GM21367 (cell line): Measurements from ENCODE around the gene KIAA0930.

ENCODE experiments used
- ATAC-seq: cut with Tn5 transposase; IDR thresholded peaks from one replicate; pipeline ENCODE4 v1.9.1; 2021; ENCODE audit not compliant: unreplicated experiment

KIAA0930 gene

DNA sequence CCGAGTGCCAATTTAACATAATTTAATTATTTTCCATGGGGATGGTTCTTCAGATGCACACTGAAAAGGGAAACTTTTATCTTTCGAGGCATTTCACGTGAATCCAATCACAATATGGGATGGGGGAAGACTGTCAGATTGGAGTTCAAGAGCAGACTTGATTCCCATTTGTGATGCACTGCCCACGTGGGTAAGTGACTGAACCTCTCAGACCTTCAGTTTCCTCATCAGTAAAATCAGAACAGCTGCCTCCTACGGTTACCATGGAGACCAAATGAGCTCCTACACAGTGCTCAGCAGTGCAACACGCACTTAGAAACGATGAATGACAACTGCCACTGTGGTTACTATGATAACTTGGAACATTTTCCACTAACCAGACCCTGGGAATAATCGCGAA, 21.7 kb downstream of the KIAA0930 start:
- no peak for ATAC-seq

DNA sequence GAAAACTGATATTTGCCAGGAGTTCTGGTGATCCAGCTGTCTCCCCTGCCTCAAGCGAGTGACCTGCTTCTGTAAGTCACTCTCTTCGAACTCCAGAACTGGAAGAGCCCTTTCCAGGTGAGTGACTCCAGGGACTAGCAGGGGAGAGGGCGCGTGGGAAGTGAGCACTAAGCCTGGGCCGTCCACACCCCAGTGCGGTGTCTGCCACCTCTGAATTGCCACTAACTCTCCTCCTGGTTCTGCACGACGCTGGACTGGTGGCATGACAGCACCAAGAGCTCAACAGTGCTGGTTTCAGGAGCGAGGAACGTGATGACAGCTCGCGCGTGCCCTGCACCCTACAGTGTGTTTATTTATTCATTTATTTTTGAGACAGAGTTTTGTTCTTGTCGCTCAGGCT, 22.9 kb downstream of the KIAA0930 start:
- no peak for ATAC-seq

DNA sequence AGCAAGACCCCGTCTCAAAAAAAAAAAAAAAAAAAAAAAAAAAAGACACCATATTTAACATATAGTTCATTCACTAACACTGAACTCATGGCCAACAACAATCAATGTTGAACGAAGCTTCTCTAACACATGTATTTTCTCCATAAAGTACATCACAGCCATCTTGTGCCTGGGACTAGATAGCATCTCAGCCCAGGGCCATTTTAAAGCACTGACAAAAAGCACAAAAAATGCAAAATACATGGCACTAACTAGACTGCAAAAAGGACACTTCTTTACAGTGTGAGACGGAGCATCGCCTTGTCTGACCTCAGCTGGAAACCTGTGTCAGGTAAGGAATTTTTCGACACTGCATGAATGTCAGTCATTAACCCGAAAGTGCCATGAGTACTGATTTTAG, 23.3 kb downstream of the KIAA0930 start:
- no peak for ATAC-seq

DNA sequence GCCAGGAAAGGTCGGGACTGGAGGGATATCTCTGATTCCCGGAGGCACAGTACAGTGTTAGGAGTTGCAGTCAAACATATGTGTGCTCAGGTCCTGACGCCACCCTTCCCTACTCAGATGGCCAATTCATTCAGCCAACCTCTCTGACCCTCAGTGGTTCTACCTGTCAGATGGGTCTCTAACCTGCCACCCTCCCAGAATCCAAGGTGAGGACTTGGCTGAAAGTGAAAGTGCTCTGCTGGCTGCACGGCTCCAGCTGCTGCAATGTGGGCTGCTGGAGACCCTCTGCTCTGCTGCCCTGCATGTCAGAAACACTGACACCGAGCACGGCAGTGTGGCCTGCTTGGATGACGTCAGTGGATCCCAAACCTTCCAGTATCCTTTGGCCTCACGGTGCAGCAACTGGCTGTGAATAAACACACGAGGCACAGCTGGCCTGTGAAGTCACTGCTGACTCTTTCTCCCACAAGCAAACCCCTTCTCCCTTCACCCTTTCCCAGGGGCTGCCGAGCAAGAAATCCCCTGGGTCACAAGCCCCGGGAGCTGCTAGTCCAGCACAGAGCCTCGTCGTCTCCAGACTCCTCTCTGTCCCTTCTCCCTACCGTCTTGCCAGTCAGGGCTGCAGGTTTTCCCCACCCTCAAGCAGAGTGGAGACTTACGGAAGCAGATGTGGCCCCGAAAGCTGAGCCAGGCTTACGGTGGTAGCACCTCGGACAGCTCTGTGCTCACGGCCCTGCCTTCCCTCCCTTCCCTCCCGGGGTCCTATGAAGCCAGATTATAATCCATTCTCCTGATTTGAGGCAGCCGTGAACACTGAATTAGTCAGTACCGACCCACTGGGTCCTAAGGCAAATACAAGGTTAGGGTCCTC, 24.3 kb downstream of the KIAA0930 start:
- no peak for ATAC-seq

DNA sequence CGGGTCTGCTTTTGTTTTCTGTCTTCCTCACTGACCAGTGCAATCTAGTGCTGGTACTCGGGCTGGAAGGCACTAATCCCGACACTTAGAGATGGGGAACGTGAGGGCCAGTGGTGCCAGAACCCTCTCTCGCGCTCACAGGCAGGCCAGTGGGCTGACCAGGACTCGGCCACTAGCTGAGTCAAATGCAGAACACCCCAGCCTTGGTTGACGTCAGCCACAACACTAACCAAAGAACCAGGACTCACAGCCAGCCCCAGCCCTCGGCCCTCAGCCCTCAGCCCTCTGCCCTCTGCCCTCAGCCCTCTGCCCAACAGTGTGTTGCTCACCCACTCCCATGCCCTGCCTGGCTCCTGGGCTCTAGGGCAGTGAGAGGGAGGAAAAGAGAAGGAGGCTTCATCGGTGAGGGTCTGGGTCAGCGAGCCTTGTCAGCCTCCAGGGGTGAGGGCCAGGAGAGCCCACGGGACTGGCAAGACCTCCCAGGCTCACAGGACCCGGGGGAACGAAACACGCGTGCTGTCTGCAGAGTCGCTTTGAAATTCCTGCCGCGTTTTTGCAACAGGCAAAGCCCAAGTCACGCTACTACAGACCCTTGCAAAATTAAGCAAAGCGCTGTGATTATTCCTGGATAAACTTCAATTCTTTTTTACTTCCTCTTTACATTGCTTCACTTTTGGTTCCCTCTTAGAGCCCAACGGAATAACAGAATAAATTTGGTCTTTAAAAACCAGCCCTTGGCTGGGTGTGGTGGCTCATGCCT, 27.5 kb downstream of the KIAA0930 start:
- ATAC-seq: no peak

DNA sequence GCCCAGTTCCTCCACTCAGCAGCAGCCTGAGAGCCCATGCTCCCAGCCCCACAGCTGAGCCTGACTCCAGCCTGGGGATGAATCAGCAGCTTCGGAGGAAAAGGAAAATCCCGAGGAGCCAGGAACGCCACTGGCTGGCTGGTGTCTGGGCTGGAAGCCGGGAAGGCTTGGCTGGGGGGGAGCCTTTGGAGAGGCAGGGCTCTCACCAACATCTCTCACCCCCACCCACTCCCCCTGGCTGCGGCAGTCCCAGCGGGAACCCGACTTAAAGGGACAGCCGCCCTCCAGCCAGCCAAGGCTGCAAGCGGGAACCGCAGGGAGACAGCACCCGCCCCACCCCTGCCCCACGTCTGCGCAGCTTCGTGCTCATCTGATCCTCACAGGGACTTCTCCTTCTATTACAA, 28.4 kb downstream of the KIAA0930 start:
- ATAC-seq: no peak

DNA sequence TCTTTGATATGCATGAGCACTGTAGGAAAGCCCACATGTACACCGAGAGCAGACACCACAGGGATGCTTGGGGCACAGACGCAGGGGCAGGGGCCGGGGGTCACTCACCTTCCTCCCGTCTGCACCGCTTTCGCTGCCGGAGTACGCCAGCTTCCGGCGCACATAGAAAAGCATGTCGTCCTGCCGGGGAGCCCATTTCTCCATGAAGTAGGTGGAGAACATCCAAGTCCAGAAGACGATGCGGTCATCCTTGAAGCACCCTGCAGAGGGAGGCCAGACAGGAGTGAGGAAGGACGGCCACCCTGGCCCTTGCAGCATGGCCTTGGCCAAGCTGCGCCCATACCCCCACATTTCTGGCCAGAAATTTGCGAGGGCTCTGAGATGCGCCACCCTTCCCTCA, 28.8 kb downstream of the KIAA0930 start:
- no peak for ATAC-seq

DNA sequence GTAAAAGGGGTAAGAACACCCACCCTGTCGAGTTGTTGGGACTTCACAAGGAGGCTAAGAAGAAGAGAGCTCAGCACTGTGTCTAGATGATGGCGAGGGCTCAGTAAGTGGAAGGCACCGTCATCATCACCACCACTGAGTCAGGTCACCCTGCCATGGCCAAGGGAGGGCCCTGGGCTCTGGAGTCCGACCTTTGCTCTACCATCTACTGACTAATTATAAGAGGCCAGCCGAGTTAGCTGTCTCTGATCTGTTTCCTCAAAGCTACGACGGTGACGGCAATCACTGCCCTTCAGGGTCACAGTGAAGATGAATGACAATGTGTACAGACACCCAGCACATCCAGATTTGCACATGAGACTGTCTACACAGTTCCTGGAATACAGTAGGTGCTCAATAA, 29.3 kb downstream of the KIAA0930 start:
- no peak for ATAC-seq

DNA sequence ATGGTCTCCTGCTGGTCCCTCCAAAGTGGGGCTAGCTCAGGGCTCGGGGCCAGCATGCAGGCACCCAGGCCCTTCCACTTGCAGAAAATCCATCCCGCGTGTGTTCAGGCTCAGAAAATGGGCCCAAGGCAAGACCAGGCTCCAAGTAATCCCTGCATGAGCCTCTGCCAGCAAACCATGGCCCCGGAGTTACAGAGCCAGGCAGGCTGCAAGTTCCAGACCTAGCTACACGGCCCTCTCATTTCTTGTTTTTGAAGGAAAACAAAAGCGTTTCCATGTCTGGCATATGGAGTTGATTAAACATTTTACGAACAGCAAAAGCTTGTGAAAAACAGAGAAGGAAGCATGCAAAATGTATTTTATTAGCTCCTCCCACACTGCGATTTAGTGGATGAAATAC, 29.7 kb downstream of the KIAA0930 start:
- no peak for ATAC-seq

DNA sequence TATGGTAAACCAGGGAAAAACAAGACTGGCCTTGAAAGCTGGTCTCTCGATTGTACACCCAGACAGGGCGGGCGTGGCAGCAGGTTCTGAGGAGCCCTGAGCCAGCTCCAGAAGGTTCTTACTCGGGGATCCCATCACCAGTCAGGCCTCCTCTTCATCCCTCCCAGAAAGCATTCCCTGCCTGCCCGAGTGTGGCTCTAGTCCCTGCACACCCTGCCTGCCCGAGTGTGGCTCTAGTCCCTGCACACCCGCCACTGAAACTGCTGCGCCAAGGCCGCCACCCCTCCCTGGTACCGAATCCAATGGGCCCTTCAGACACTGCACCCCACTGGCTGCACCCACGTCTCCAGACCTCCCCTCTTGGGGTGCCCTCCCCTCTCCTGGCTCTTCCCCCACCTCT, 30.1 kb downstream of the KIAA0930 start:
- no peak for ATAC-seq

DNA sequence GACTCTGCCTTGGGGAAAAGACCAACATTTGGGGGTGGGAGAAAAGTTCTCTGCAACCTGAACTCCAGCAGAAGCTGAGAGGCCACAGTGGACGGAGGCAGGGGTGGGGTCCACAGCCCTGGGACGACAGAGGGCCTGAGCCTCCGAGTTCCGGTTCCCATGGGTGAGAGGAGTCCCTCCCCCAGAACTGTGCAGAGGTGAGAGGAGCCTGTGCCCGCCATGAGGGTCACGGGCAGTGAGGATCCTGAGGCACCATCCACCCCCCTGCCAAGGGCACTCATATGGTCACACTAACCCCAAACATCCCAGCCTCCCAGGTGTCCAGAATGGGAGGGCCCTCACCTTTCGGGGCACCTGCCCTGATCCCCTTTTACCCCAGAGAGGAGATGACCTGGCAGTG, 30.5 kb downstream of the KIAA0930 start:
- ATAC-seq: no peak

DNA sequence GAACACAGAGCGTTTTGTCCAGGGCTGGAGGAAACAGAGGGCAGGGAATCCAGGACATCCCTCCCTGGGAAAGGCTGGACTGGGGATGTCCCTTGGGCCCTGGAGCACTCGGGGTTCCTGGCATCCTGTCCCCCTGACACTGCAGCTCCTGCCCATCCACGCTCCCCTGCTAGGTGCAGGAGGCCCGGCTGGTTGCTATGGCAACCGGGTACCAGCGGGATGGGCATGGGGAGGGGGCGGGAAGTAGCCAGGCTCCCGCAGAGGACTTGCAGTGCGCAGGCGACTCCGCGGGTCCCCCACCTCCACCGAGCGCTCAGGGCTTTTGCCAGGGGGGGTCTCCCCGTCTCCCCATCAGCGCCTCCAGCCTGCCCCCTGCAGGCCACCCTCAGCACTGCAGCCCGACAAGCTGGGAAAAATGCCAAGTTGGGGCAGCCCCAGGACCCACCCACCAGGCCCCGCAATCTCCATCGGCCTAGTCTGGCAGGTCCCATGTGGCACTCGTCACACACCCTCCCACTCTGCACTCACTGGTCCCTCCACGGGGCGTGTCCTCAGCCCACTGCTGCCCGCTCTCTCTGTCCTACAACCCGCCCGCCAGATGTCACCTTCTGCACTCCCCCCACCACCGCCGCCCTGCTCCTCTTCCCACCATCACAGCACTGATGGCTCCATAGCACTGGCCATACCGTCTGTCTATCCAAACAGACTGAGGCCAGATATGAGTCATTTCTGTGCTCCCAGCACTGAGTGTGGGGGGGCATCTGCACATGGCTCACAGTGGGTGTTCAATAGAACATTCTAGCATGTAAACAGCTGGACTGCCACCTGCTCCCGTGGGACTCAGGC, 31.5 kb downstream of the KIAA0930 start:
- ATAC-seq: no peak

DNA sequence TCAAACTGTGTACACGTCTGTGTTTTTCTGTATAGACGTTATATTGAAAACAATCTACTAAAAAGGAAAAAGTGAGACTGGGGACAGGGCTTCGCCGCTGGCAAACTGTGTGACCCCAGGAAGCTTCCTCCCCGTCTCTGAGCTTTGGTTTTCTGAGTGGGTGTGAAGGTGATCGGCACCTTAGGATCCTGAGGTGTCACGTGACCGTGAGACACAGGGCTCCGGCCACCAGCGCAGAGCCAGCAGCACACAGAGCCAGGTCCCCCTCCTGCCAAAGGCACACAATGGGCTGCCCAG, 32.0 kb downstream of the KIAA0930 start:
- ATAC-seq: no peak

DNA sequence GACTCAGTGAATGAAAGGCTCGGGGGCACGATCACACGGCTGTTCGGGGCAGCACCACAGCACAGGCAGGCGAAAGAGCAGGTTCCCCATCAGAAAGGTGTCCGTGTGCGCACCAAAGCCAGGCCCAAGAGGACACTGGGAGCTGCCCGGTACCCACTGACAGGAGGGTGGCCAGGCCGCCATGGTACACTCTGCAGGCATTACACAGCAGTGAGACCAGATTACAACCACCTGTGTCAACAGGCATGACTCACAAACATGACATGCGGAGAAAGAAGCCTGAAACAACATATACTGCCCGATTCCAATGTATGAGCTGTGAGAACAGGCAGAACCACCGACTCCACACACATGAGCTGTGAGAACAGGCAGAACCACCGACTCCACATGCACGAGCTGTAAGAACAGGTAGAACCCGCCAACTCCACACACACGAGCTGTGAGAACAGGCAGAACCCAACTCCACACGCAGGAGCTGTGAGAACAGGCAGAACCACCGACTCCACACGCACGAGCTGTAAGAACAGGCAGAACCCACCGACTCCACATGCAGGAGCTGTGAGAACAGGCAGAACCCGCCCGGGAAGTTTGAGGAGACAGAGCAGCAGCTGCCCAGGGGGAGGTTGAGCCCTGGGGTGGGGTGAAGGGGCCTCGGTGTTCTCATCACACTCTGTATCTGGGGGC, 32.6 kb downstream of the KIAA0930 start:
- ATAC-seq: no peak

DNA sequence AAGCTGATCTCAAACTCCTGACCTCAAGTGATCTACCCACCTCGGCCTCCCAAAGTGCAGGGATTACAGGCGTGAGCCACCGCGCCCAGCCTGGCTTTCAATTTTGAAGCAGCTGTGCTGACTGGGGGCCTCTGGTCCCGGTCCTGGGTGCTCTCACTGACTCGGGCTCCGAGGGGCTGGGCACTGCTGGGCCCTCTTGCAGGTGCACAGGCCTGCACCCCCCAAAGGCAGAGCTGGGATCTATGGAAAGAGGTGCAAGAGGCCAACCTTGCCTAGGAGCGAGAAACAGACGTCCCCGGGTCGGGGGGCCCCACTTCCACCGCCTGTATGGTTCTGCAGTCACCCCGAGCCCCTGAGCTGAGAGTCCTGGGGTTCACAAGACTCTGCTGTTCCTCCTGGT, 33.2 kb downstream of the KIAA0930 start:
- ATAC-seq: no peak

DNA sequence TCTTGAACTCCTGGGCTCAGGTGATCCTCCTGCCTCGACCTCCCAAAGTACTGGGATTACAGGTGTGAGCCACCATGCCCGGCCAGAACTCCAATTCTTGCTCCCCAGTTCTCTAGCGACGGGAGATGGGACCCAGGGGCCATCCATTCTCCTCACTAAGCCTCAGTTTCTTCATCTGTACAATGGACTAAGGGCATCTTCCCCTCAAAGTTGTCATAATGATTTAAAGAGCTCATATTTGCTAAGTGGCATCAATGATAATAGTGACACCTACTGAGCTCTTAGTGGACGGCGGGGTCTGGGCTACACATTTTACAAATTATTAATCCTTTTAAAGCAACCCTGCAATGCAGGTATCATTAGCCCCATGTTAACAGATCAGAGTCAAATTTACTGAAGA, 34.5 kb downstream of the KIAA0930 start:
- no peak for ATAC-seq

DNA sequence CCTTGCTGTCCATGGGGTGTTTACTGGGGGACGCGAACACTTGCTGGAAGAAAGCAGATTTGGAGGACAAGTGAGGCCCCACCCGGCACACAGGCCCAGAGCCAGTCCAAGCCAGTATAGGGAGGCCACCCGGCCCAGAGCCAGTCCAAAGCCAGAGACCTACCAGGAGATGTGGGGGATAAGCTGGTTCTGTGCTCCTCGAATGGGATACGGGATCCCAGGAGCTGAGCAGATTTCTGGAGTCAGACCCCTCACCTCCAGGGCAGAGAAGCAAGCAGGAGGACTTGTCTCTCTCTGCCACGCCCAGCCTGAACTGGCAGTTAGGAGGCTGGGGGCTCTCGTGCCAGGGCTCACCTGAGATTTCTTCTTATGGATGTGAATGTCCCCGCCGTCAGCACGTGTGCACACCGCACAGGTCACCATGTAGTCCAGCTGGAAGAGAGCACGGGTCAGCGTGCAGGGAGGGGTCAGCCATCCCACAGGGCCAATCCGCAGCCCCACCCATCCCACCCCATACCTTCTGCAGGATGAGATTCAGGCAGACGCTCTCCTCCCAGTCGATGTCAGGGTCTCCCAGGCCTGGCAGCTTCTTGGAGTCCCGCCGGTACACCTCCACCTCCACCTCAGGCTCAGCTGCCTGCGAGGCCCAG, 35.3 kb downstream of the KIAA0930 start:
- no peak for ATAC-seq

DNA sequence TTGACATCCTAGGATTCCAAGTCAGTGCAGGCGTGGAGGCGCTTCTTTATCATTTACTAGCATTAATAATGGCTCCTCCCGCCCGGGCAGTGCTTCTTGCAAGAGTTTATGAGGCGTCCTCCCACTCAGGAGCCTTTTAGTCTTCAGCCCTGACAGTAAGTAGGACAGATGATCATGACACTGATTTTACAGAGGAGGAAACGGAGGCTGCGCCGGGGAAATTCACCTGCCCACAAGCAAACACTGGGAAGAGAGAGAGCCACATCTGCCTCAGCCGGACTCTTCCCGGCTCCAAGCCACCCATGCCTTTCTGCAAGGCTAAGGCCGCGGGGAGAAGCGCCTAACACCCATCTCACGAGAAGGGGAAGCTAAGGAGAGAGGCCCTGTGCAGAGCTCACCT, 35.9 kb downstream of the KIAA0930 start:
- ATAC-seq: no peak

DNA sequence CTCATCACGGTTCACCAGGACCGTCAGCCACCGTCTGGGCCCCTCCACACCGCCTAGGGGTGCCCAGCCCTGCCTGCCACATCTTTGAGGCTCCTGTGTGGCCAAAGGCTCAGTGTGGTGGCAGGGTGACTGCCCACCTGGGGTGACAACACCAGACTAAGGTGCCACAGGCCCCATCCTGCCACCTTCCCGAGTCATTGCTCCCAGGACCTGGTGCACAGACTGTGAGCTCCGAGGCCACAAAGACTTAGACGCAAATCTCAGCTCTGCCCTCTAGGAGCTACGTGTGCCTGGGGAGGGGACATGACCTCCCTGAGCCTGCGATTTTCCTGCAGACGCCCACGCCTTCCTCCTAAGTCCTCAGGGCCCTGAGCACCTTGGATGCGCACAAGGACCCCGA, 36.5 kb downstream of the KIAA0930 start:
- no peak for ATAC-seq

DNA sequence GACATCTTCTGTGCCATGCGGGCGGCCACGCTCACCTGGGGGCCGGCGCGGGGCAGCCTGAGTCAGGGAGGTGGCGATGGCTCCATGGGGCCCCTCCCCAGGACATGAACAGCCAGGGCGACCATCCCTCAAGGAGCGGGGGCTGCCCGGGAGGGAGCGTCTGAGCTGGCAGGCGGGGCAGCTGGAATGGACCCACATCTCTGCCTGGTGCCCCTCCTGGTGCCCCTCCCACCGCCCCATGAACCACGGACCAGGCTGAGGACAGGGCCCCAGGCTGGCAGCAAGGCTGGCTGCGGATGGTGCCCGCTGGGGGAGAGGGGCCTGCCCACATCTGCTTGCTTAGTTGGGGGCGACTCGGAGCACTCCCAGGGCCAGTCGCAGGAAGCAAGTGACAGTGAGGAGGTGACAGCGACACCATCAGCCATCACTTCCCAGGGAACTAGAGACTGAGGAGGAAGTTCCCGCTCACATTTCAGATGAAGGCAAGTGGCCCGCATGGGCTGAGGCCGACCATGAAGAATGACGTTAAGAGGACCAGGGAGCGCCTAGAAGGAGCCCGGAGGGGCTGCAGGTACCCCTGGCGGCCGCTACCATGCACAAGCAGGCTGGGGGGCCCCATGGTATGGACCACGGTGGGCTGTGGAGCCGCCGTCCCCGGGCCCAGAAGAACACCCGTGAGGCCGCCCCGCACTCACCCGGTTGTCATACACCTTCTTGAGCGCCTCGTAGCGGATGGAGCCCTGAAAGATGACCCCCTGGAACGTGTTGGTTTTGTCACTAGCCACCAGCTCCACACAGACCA, 37.3 kb downstream of the KIAA0930 start:
- ATAC-seq: no peak
